Measurements from ENCODE around the gene ARHGEF2. TPM values are rescaled to one million over a fixed set of nuclear protein-coding genes. Genes with fewer than 3 reads are reported as not detected.
A peak's percentile ranks its signal among the peaks of the same experiment; 100 is the strongest.

The ARHGEF2 gene
- total and polyA plus RNA-seq, 2 of the 13 experiments (the other 11 are each of a cell fraction or from before 2014, with no cell fraction given) = 16.1 to 32.1 TPM

- TF ChIP-seq NFAT5 (CRISPR knock-in tag; IDR thresholded peaks at IDR 0.05) (no peak), ZFAT (CRISPR knock-in tag; conservative IDR thresholded peaks at IDR 0.05) (no peak), ZNF460 (CRISPR knock-in tag; IDR thresholded peaks at IDR 0.05; ENCODE audit: borderline replicate concordance) (no peak), TOE1 (CRISPR knock-in tag; IDR thresholded peaks at IDR 0.05) (no peak), ZNF782 (CRISPR knock-in tag; IDR thresholded peaks at IDR 0.05; ENCODE audit: borderline replicate concordance) (no peak), HHEX (CRISPR knock-in tag; IDR thresholded peaks at IDR 0.05) (no peak), ZFP62 (CRISPR knock-in tag; IDR thresholded peaks at IDR 0.05) (no peak), FOXJ3 (CRISPR knock-in tag; IDR thresholded peaks at IDR 0.05; ENCODE audit: borderline replicate concordance) (peak; percentile 61; the same call in 1 of the 2 replicates), MEIS1 (CRISPR knock-in tag; IDR thresholded peaks at IDR 0.05; ENCODE audit: borderline replicate concordance) (peak; percentile 84; the same call in 1 of the 2 replicates), ZNF83 (CRISPR knock-in tag; IDR thresholded peaks at IDR 0.05; ENCODE audit: borderline replicate concordance) (no peak), KDM1A (CRISPR knock-in tag; IDR thresholded peaks at IDR 0.05) (no peak), GABPB1 (CRISPR knock-in tag; IDR thresholded peaks at IDR 0.05) (peak; percentile 40; the same call in 1 of the 2 replicates), ZNF570 (CRISPR knock-in tag; IDR thresholded peaks at IDR 0.05; ENCODE audit: borderline replicate concordance) (no peak), RAD21 (CRISPR knock-in tag; IDR thresholded peaks at IDR 0.05) (no peak; the same call in 1 of the 2 replicates), SAFB2 (CRISPR knock-in tag; IDR thresholded peaks at IDR 0.05; ENCODE audit: borderline replicate concordance, low read depth) (no peak), ZNF207 (IDR thresholded peaks at IDR 0.05; ENCODE audit: borderline replicate concordance) (no peak), ZNF317 (CRISPR knock-in tag; IDR thresholded peaks at IDR 0.05) (no peak), SMARCC2 (IDR thresholded peaks at IDR 0.05) (no peak), ZNF850 (CRISPR knock-in tag; conservative IDR thresholded peaks at IDR 0.05) (no peak), SATB2 (CRISPR knock-in tag; IDR thresholded peaks at IDR 0.05) (no peak)
- TF ChIP-seq, protein P1, sequence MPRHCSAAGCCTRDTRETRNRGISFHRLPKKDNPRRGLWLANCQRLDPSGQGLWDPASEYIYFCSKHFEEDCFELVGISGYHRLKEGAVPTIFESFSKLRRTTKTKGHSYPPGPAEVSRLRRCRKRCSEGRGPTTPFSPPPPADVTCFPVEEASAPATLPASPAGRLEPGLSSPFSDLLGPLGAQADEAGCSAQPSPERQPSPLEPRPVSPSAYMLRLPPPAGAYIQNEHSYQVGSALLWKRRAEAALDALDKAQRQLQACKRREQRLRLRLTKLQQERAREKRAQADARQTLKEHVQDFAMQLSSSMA (CRISPR knock-in tag; IDR thresholded peaks at IDR 0.05) = no peak
- TF ChIP-seq, protein P2, sequence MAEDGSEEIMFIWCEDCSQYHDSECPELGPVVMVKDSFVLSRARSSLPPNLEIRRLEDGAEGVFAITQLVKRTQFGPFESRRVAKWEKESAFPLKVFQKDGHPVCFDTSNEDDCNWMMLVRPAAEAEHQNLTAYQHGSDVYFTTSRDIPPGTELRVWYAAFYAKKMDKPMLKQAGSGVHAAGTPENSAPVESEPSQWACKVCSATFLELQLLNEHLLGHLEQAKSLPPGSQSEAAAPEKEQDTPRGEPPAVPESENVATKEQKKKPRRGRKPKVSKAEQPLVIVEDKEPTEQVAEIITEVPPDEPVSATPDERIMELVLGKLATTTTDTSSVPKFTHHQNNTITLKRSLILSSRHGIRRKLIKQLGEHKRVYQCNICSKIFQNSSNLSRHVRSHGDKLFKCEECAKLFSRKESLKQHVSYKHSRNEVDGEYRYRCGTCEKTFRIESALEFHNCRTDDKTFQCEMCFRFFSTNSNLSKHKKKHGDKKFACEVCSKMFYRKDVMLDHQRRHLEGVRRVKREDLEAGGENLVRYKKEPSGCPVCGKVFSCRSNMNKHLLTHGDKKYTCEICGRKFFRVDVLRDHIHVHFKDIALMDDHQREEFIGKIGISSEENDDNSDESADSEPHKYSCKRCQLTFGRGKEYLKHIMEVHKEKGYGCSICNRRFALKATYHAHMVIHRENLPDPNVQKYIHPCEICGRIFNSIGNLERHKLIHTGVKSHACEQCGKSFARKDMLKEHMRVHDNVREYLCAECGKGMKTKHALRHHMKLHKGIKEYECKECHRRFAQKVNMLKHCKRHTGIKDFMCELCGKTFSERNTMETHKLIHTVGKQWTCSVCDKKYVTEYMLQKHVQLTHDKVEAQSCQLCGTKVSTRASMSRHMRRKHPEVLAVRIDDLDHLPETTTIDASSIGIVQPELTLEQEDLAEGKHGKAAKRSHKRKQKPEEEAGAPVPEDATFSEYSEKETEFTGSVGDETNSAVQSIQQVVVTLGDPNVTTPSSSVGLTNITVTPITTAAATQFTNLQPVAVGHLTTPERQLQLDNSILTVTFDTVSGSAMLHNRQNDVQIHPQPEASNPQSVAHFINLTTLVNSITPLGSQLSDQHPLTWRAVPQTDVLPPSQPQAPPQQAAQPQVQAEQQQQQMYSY (CRISPR knock-in tag; IDR thresholded peaks at IDR 0.05) = no peak
Observed at GRCh38 chr1:155967341-155968050, 10.9 kb downstream of the ARHGEF2 start (continued).

Data from HepG2 (cell line).